ENCODE results near the gene S100A13. TPM values are rescaled to one million over a fixed set of nuclear protein-coding genes. Genes with fewer than 3 reads are reported as not detected.

The S100A13 gene
- total and polyA plus RNA-seq, 10 of the 15 experiments (the other 5 are each of a cell fraction or from before 2014, with no cell fraction given): 5.7 to 30.9 (median 9.1) TPM

DNA sequence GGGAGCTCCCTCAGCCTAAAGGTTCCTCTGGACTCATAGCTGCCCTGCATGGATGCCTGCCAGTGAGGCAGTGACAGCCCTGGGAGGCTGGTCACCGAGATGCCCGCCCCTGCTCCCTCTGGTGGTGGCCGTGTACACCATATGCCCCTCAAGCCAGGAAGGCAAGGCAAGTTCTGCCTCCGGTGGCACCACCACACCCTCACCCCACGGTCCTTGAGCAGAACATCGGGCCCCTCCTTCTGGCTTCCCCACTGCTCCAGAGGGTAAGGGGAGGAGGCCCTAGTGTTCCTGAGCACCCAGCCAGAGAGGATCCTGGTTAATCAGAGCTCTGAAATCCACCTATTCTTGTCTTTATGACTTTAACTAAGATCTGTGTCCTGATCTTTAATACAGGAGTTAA is 9.6 kb downstream of the S100A13 start:
- ChIA-PET POLR2A (interaction anchor here (1.3 kb wide), 1 partner anchor 16 kb away, joined by 5 read pairs; the partner anchor contains the start of gene CHTOP), RAD21 (ENCODE audit: unreplicated experiment) (interaction anchor here (1.0 to 6.2 kb wide), 7 partner anchors 9 to 107 kb away, joined by 3 to 60 read pairs (median 4); partner anchors contain the start of genes CHTOP, S100A13 and S100A6), CTCF (interaction anchor here (0.6 to 7.8 kb wide), 16 partner anchors 11 to 1212 kb away, joined by 3 to 106 read pairs (median 4); partner anchors contain the start of genes CHTOP, S100A1, S100A13 and S100A6), SMC1A (ENCODE audit: uncharacterized antibody, unreplicated experiment) (interaction anchor here (0.8 to 5.0 kb wide), 9 partner anchors 11 to 107 kb away, joined by 4 to 36 read pairs (median 10); partner anchors contain the start of gene S100A1)
- Histone ChIP-seq H3K4me3 (no peak overlapping the region), H3K9ac (ENCODE audit: control insufficient read depth, insufficient read depth, low read length) (no peak overlapping the region), H3K27me3 (replicated peaks in 1 of 2; ENCODE audit: control insufficient read depth in 2 of 2, insufficient read depth in 2 of 2, low read length in 1 of 2) (no peaks in the 10 kb centered on the region), H3K9me3 (replicated peaks; ENCODE audit: control insufficient read depth, insufficient read depth, low read length) (no peaks in the 10 kb centered on the region), H3K27ac (ENCODE audit: control insufficient read depth, insufficient read depth) (no peak overlapping the region), H3K79me2 (ENCODE audit: control insufficient read depth, insufficient read depth, low read length) (no peaks in the 10 kb centered on the region), H2AFZ (ENCODE audit: control insufficient read depth, low read depth, low read length) (peak overlapping the region; percentile 65; the same call in 1 of the 2 replicates), H3K4me1 (ENCODE audit: control insufficient read depth, insufficient read depth, low read length) (peaks cover 14% of the 10 kb centered on the region), H3K4me2 (ENCODE audit: control insufficient read depth, insufficient read depth) (no peak overlapping the region), H3K36me3 (ENCODE audit: control insufficient read depth in 2 of 2, insufficient read depth in 2 of 2, low read length in 1 of 2) (no peaks in the 10 kb centered on the region), H4K20me1 (ENCODE audit: control insufficient read depth, insufficient read depth) (no peaks in the 10 kb centered on the region)
- intact Hi-C loops (cut with micrococcal nuclease; ENCODE audit: unreplicated experiment) (loop anchor here (1.0 to 2.0 kb wide), 2 partner anchors 45 to 107 kb away; no protein-coding TSS in a partner anchor), in situ Hi-C loops (cut with MboI) (no loop called here)
- ATAC-seq (peak; percentile 94), DNase-seq (ENCODE audit: low read depth, low spot score) (no peak), FAIRE-seq (no peak)
- WGBS (ENCODE audit: insufficient coverage, insufficient replicate concordance, low lambda C conversion rate, missing lambda C conversion rate): 11% methylated on average over 6 of the region's 6 CpGs
- no TSS peak for BruUV-seq (replicated peaks)
- TF ChIP-seq CTCF (IDR thresholded peaks at IDR 0.05 in 2 of 3, conservative IDR thresholded peaks at IDR 0.05 in 1 of 3; ENCODE audit: control insufficient read depth in 2 of 3, extremely low read depth in 1 of 3, insufficient read depth in 1 of 3, low read depth in 3 of 3, low read length in 3 of 3) (peak; percentile 49 to 69 (median 57)), IRF3 (IDR thresholded peaks at IDR 0.05) (no peak), SMC3 (IDR thresholded peaks at IDR 0.05; ENCODE audit: borderline replicate concordance, low read length) (peak; percentile 59), RAD21 (IDR thresholded peaks at IDR 0.05; ENCODE audit: insufficient read depth, low read depth, low read length) (peak; percentile 36; the same call in 1 of the 2 replicates), MTA3 (IDR thresholded peaks at IDR 0.05; ENCODE audit: borderline replicate concordance, low read length) (no peak)
